GM18508 (cell line): Measurements from ENCODE around the gene PCID2.

ENCODE experiments used
- ATAC-seq: cut with Tn5 transposase; IDR thresholded peaks from one replicate; pipeline ENCODE4 v1.9.1; 2021; ENCODE audit warnings: moderate number of reproducible peaks; ENCODE audit not compliant: insufficient read depth, unreplicated experiment

PCID2 gene

DNA sequence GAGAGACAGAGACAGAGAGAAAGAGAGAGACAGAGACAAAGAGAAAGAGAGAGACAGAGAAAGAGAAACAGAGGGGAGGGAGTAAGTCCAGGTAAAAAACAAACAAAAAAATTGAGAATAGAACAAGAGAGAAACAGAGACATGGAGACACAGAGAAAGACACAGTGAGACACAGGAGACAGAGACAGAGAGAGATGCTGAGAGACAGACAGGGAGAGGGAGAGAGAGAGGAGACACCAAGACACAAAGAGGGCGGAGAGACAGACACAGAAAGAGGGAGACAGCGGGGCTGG lies 55.8 kb downstream of the PCID2 start:
- ATAC-seq = no peak

DNA sequence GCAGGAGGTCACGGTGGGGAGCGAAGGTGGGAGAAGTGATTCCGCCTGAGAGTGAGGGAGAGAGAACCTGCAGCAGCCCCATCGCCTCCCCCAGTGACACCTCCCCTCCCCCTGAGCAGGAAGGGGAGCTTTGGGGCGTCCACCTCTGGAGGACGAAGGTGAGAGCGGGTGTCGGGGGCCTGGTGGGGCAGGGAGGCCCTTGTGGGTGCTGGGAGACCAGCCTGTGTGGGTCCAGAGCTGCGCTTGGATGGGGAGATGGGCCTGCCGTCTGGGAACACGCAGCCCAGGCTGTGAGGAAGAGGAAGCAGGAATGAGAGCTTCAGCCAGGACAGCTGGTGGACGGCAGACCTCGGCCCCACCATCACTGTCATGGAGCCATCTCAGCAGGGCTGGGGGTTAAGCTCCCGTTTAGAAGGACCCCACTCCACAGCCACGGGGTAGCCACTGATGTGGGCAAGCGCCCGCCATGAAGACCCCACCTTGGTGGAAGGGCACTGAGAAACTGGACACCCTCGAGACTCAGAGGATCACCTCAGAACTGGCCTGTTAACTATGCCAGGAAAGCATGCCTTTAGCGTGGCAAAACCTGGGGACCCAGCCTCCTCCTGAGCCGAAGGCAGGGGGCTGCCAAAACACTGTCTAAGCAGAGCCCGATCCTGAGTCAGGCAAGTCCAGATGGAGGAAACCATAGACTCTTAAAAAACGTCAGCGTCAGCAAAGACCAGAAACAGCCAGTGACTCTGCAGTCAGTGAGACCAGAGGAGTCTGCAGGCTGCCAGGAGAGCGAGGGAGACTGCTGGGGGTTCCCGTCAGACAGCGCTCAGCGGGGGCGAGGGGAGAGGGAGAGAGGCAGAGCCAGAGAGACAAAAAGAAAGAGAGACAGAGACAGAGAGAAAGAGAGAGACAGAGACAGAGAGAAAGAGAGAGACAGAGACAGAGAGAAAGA lies 56.5 kb downstream of the PCID2 start:
- ATAC-seq = no peak

DNA sequence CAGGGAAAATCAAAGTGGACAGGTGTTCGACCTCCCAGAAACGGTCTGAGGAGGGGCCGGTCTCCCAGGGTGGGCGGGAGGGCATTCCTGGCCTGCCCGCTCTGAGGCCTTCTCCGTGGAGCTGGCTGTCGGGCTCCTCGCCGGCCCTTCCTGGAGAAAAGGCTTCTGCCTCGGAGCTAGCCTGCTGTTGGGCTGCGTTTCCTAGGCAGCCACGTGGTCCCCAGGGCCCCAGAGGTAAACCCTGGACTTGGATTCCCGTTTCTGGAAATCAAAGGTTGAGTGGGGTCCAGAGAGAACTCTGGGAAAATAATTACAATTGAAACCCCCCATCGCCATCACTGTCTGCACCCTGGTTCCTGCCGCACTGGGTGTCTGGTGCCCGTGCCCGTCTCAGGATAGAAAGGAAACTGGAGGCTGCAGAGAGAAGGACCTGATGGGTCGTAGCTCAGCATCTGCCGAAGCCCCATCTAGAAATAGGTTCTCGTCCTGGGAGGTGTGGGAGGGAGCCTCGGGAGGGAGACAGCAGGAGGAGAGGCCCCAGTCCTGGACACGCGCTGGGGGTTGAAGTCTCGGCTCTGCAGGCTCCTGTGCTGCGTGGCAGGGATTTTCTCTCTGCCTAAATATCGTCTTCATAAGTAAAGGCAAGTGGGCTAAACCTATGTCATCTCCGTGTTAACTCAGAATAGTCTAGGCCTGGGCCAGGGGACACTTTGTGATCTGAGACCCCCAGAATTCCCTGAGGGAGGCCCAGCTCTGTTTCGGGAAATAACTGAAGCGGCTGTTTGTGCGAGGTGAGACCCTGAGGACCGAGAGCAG lies 57.7 kb downstream of the PCID2 start:
- ATAC-seq = no peak

DNA sequence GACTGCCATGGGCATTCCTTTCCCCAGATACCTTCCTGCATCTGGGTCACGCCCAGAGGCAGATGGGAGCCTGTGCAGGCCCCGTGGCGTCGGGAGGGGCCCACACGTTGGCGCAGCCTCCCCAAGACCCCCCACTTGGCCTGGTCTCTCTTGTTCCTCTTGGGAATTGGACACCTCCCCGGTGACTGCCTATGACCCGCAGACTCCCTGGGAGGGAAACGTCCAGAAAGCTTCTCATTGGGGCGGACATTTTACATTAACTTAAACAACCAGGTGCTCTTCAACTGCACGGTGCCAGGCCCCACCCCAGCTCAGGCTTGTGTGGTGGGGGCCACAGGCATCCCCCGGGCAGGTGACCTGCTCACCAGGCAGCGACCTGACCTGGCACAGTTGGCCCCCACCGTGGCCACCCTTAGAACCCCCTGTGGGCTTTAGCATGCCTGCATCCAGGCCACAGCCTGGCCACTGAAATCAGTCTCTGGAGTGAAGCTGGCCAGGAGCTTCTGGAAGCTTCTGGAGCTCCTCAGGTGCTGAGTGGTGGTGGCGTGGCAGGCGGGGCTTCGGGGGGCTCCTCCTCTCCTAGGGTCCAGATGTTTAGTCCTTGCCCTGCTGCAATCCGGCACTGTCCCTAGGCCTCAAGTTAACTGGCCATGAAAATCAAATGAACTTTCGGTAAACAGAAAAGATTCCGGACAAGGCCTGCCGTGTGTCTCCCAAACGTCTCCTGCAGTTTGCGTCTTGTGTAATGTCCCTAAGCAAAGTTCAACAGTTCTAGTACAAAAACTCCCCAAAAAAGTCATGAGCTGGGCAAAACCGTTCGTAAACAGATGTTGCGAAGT lies 58.5 kb downstream of the PCID2 start:
- no peak for ATAC-seq

DNA sequence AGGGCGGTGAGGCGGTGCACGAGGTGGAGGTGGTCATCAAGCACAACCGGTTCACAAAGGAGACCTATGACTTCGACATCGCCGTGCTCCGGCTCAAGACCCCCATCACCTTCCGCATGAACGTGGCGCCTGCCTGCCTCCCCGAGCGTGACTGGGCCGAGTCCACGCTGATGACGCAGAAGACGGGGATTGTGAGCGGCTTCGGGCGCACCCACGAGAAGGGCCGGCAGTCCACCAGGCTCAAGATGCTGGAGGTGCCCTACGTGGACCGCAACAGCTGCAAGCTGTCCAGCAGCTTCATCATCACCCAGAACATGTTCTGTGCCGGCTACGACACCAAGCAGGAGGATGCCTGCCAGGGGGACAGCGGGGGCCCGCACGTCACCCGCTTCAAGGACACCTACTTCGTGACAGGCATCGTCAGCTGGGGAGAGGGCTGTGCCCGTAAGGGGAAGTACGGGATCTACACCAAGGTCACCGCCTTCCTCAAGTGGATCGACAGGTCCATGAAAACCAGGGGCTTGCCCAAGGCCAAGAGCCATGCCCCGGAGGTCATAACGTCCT lies 59.4 kb downstream of the PCID2 start:
- no peak for ATAC-seq

DNA sequence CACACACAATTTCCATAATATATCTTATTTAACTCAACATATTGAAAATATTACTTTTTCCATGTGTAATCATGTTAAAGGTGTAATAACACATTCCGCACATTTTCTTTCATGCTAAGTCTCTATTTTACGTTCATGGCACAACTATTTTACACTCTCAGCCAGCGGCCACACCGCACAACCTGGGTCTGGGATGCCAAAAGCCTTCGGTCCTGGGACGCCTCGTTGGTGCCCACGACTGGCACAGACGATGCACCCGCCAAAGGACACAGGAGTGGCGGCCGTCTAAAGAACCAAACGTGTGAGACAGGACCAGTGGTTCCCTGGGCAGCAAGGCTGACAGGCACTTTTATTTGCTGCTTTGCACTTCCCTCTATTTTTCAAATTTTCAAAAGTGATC lies 60.1 kb downstream of the PCID2 start:
- ATAC-seq = no peak

DNA sequence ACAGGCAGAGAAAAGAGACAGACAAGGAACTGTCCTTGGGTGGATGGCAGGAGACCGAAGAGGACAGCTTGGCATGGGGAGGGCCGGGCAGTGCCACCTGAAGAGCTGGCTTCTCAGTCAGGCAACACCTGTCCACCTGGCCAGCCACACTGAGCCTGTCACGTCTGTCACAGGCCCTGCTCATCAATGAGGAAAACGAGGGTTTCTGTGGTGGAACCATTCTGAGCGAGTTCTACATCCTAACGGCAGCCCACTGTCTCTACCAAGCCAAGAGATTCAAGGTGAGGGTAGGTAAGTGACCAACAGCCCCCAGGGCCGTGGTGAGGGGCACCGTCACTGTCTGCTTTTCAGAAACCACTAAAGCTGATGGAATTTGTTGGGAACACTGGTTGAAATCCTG lies 61.3 kb downstream of the PCID2 start:
- ATAC-seq = no peak

DNA sequence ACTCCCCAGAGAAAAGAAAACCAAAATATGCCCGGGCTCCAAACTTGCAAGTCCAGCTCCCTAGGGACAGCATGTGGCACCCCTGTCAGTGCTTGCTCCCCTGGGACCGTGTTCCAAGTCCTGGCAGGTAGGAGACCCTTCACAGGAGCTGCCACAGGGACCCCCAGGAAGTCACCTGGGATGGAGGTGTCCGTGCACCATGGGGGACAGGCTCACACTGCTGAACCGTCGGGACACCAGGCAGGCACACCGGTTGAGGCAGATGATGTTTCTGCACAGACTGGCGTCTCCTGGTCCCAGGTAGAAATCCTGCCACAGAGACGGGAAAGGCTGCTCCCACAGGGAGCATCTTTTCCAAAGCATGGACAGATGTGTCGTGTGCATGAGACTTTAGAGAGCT lies 61.7 kb downstream of the PCID2 start:
- ATAC-seq = no peak

DNA sequence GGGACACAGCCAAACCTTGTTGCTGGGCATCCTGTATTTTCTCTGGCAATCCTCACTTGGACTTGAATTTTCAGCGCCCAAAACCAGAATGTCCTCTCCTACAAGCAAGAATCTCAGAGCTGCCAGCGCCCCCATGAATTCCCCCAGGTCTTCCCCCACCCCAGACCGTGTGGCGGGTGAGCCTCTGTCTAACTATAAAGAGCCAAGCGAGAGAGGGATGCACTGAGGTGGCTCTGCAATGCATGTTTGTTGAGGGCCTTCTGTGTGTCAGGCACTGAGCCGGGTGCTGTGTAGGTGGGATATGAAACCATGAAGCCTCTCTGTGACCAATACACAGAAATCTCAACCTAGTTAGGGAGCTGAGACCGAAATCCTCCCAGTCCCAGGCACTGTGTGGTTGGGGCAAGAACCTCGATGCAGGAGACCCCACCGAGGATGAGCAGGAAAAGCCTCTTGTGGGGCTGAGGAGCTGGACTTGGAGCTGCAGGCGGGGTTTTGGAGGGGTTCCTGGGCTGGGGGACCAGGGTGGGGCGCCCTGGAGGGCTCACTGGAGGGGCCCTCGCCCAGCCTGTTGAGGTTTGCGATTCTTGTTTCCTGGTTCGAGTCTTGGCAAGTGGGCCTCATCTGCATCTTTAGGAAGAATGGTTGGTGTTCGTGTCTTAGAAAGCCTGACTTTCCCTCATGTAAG lies 62.4 kb downstream of the PCID2 start:
- no peak for ATAC-seq

DNA sequence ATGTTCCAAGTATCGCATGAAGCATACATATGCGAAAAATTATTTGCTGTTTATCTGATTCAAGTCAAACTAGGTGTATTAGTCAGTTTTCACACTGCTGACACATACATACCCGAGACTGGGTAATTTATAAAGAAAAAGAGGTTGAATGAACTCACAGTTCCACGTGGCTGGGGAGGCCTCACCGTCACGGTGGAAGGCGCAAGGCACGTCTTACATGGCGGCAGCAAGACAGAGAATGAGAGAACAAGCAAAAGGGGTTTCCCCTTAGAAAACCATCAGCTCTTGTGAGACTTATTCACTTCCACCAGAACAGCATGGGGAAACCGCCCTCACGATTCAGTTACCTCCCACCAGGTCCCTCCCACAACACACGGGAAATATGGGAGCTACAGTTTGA lies 63.0 kb downstream of the PCID2 start:
- ATAC-seq = no peak

DNA sequence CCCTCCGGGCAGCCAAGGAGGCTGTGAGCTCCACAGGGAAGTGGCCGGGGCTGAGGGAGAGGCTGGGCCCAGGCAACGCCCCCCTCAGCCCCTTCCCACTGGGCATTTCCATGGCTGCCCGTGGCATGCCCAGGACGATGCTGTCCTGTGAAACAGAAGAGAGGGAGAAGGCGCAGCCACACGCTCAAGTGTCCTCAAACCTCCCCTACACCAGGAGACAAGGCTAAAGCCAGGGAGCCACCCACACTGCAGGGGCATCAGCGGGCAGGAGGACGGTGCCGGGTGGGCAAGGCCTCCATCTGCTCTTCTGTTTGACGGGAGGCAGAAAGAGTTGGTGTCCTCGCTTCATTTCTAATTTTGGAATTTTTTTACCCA lies 64.2 kb downstream of the PCID2 start:
- ATAC-seq = no peak

DNA sequence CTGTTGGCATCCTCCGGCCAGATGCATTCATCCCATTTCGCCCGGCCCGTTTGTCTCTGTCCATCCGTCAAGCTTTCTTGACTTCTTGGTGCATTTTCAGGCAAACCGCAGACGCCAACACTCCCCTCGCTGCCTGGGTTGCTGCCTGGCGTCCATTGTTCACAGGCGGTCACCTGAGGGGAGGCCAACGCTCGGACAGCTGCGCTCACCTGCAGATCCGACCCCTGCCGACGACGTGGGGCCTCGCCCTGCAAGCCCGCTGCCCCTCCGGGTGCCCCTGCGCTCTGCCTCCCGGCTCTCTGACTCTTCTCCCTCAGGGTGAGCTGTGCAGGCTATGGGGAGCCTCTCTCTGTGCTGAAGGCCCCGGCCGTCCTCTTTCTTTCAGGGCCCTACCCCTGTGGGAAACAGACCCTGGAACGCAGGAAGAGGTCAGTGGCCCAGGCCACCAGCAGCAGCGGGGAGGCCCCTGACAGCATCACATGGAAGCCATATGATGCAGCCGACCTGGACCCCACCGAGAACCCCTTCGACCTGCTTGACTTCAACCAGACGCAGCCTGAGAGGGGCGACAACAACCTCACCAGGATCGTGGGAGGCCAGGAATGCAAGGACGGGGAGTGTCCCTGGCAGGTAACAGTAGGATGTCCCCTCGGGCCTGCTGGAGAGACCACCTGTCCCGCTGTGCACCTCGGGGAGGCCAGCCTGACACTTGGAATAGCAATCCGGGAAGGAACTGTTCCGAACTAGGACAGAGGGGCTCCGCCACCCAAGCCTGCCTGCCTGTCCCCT lies 64.8 kb downstream of the PCID2 start:
- ATAC-seq = no peak

DNA sequence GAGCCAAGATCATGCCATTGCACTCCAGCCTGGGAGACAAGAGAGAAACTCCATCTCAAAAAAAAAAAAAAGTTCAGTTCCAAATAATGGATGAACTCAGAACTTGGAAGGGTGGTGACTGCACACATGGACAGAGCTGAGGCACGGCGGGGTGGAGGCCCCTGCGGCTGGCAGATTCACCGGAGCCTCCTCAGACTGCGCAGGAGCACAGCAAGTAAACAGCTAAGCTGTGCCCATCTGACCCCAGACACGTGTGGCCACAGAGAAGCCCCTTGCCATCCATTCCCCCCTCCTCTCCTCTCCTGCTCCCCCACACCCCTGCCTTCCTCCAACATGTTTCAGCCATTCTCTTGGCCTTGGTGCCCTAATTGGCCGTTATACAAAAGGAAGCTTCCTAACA lies 65.6 kb downstream of the PCID2 start:
- no peak for ATAC-seq

DNA sequence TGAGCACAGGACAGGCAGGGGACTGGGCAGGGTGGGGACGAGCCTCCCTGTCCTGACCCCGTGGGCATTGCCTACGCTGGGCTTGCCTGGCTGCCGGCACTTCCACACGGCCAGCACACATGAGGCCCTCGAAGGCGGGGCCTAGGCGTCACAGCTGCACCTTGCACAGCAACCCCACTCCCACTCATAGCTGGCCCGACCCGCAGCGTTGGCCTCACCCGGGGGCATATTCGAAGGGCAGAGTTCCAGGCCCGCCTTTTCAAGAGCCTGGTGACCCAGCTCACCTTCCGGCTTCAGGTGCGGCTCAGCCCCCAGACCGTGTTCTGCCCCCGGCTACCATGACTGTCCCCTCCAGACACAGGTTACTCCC lies 66.9 kb downstream of the PCID2 start:
- ATAC-seq = no peak

DNA sequence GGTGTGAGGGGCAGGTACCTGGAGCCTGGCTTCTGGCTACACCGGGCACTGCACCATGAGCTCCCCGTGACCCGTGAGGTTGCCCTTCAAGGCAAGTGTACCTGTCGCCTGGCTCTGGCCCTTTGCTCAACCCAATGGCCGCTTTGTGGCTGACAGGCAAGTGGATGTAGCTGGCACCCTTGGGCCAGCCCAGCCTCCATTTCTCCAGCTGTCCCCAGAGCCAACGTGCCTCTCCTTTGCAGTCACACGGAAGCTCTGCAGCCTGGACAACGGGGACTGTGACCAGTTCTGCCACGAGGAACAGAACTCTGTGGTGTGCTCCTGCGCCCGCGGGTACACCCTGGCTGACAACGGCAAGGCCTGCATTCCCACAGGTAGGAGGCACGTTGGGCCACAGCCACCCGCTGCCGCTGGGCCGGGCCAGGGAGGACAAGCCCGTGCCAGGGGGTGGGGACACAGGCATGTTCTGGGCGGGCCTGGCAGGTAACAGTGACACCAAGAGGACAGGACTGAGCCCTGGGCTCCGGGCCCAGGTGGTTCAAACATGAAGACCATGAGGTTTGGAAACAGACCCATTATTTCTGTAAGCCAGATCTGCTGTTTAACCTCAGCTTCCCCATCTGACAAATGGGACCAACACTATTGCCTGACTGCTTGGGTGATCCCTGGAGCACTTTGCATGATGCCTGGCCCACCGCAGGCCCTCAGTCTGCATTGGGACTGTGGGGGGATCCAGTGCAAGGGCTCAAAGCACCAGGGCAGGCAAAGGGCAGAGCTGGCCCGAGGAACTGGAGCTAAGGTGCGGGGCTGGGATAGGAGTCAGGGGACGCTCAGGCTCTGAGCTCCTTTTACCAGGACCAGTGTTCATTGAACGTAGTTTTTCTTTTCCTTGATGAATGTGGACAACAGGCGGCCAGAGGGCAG lies 67.5 kb downstream of the PCID2 start:
- no peak for ATAC-seq

DNA sequence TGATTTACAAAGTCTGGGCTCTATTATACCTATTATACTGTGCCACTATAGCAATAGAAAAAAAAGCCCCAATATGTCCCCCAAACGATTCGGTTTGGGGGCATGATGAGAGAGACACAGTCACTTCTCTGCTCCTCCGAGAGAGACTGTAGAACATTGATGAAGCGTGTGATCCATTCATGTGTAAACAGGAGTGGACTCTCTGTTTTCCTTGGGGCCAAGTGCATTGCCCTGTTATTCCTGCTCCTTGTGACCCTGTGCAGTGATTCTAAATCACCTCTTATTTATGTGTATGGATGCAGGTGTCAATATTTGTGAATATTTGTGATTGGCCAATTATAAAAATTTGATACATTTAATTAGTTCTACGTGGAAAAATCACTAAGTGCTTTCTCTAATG lies 68.9 kb downstream of the PCID2 start:
- ATAC-seq = no peak

DNA sequence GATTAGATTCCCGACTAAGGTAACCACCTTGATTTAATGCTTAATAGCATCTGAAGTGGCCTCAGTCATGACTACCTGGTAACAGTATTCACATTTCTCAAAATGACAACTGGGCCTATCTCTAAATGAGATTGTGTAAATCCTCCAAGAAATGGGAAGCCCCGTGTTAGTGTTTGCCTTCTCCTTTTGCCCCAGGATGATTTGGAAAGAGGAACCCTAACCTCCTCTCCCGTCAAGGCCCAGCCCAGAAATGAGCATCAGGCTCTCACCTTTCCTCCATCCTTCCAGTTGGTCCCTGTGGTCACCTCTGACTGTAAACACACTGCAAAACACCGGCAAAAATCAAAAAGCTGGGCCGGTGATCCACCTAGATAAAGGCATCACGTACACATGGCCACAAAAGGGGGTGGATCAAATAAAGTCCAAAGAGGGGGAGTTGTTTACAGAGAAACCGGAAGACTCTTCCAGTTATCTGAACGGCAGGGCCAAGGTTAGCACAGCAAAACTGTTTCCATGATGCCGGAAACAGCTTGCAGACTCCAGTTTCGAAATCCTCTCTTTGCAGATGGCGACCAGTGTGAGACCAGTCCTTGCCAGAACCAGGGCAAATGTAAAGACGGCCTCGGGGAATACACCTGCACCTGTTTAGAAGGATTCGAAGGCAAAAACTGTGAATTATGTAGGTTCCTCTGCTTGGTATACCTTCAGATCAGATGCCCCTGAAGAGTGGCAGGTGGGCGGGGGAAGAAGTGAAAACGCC lies 69.5 kb downstream of the PCID2 start:
- no peak for ATAC-seq
